ENCODE measurements around the gene ZMYM5.

GRCh38 chr13:19862481-19863313 is 752 bp downstream of the ZMYM5 start:
- no peak for TF ChIP-seq POLR2AphosphoS5 (IDR thresholded peaks at IDR 0.05; ENCODE audit: borderline replicate concordance, low read depth, low read length)
- no peak for TF ChIP-seq EZH2 (IDR thresholded peaks at IDR 0.05)

Measured in SK-N-MC (cell line).